Endothelial cell of umbilical vein (primary cell): ENCODE measurements around the gene MPST. TPM values are rescaled to one million over a fixed set of nuclear protein-coding genes. Genes with fewer than 3 reads are reported as not detected.

Experiments used
- BruUV-seq: library from RNA; stranded (reverse); fragments of 400-500 nt; replicated peaks from 2 replicates; lab custom pipeline; 2021; lab: Mats Ljungman, UMichigan
- CTCF ChIA-PET: fragments of 300-600, 350-600 bp; sonication (Branson Sonifier 250); formaldehyde crosslinking; loops from one replicate; lab custom pipeline; 2021; ENCODE audit warnings: antibody characterized with exemption, inconsistent platforms; lab: Charles Lee
- POLR2A ChIA-PET: fragments of 300-600, 350-600 bp; sonication (Branson Sonifier 250); formaldehyde crosslinking; loops from one replicate; lab custom pipeline; 2021; ENCODE audit warnings: antibody characterized with exemption, inconsistent platforms; lab: Charles Lee
- DNase-seq: peaks from one replicate; pipeline ENCODE4 v3.0.0-alpha.2; 2011; ENCODE audit warnings: low read depth, low spot score
- FAIRE-seq: peaks from 2 replicates; lab custom pipeline; 2011; peaks lifted over from hg19 to GRCh38; lab: Jason Lieb, UNC
- H2AFZ ChIP-seq: 2 replicates; pipeline ENCODE4 v1.6.0; 2012; ENCODE audit warnings: low read depth, low read length, control low read depth, inconsistent platforms
- H3K27ac ChIP-seq: 2 replicates; pipeline ENCODE4 v1.5.1; 2011; ENCODE audit warnings: low read depth, mild to moderate bottlenecking, control low read depth, low read length, moderate library complexity; ENCODE audit not compliant: insufficient read depth
- H3K27me3 ChIP-seq, 2 experiments: 2 replicates each; pipeline versions ENCODE4 v1.6.0 to v1.6.1; 2011; ENCODE audit warnings: low read length in 2 of 2, mixed read lengths in 1 of 2; ENCODE audit not compliant: control insufficient read depth in 2 of 2, insufficient read depth in 2 of 2
- H3K36me3 ChIP-seq, 2 experiments: 2 replicates in 1 of 2; 3 replicates in 1 of 2; pipeline ENCODE4 v1.5.1; 2011; ENCODE audit warnings: low read length in 2 of 2, mild to moderate bottlenecking in 1 of 2, moderate library complexity in 1 of 2; ENCODE audit not compliant: control insufficient read depth in 2 of 2, insufficient read depth in 2 of 2; ENCODE audit errors: extremely low read depth in 1 of 2
- H3K4me1 ChIP-seq: 3 replicates; pipeline ENCODE4 v1.5.1; 2011; ENCODE audit warnings: mild to moderate bottlenecking, low read length; ENCODE audit not compliant: control insufficient read depth, insufficient read depth; ENCODE audit errors: extremely low read depth
- H3K4me2 ChIP-seq: 2 replicates; pipeline ENCODE4 v1.6.1; 2011; ENCODE audit warnings: low read length, control low read depth, mixed read lengths; ENCODE audit not compliant: insufficient read depth
- H3K4me3 ChIP-seq, 3 experiments: fragments of 200-600 bp in 1 of 3; sonication (generic), shearing (Covaris generic) in 1 of 3; replicated peaks in 1 of 3; 2 replicates each; pipeline ENCODE4 v1.5.1; 2011 to 2016; ENCODE audit warnings: control low read depth in 3 of 3, low read length in 3 of 3, mild to moderate bottlenecking in 2 of 3, inconsistent platforms in 1 of 3, low read depth in 1 of 3, moderate library complexity in 1 of 3; ENCODE audit not compliant: insufficient read depth in 1 of 3
- H3K79me2 ChIP-seq: 2 replicates; pipeline ENCODE4 v1.6.0; 2012; ENCODE audit warnings: low read length, inconsistent platforms; ENCODE audit not compliant: control insufficient read depth, insufficient read depth
- H3K9ac ChIP-seq: replicated peaks from 2 replicates; pipeline ENCODE3; 2011; ENCODE audit warnings: low read length, control low read depth; ENCODE audit not compliant: insufficient read depth; ENCODE audit errors: extremely low read depth
- H3K9me1 ChIP-seq: replicated peaks from 3 replicates; pipeline ENCODE4 v1.6.0; 2011; ENCODE audit warnings: mild to moderate bottlenecking, low read length; ENCODE audit not compliant: control insufficient read depth, insufficient read depth; ENCODE audit errors: extremely low read depth
- H3K9me3 ChIP-seq: replicated peaks from 2 replicates; pipeline ENCODE4 v1.5.1; 2012; ENCODE audit warnings: low read length, inconsistent platforms; ENCODE audit not compliant: control insufficient read depth, insufficient read depth
- H4K20me1 ChIP-seq: replicated peaks from 2 replicates; pipeline ENCODE3; 2011; ENCODE audit warnings: mild to moderate bottlenecking, low read length; ENCODE audit not compliant: control insufficient read depth, insufficient read depth; ENCODE audit errors: extremely low read depth
- EZH2 ChIP-seq: IDR thresholded peaks from 2 replicates; pipeline ENCODE4 v1.6.1; 2012; ENCODE audit warnings: borderline replicate concordance, low read depth, mild to moderate bottlenecking, moderate library complexity, low read length, inconsistent platforms; ENCODE audit not compliant: severe bottlenecking
- FOS ChIP-seq: IDR thresholded peaks from 2 replicates; pipeline ENCODE4 v1.6.1; 2011; ENCODE audit warnings: mild to moderate bottlenecking, low read length, moderate library complexity, borderline replicate concordance; ENCODE audit not compliant: insufficient read depth
- GATA2 ChIP-seq: IDR thresholded peaks from 2 replicates; pipeline ENCODE4 v1.7.0; 2011; ENCODE audit warnings: low read depth, mild to moderate bottlenecking, moderate library complexity, mixed read lengths, low read length; ENCODE audit not compliant: insufficient read length, insufficient read depth
- JUN ChIP-seq: IDR thresholded peaks from 2 replicates; pipeline ENCODE4 v1.6.1; 2011; ENCODE audit warnings: borderline replicate concordance, low read depth; ENCODE audit not compliant: insufficient read length, insufficient read depth
- MYC ChIP-seq: IDR thresholded peaks from one replicate; pipeline ENCODE4 v1.6.1; 2011; ENCODE audit warnings: mild to moderate bottlenecking, low read depth, low read length
- POLR2A ChIP-seq: IDR thresholded peaks from 2 replicates; pipeline ENCODE4 v1.6.1; 2012; ENCODE audit warnings: low read depth, mild to moderate bottlenecking, control low read depth, low read length
- POLR2AphosphoS5 ChIP-seq: IDR thresholded peaks from 2 replicates; pipeline ENCODE4 v1.6.1; 2012; ENCODE audit warnings: low read depth, mild to moderate bottlenecking, control low read depth, low read length, moderate library complexity; ENCODE audit not compliant: insufficient read depth
- dilution Hi-C: fragments of 300-500 bp; cut with MboI; formaldehyde crosslinking; loops from one replicate; pipeline ENCODE4 v1.15.0; 2019; ENCODE audit warnings: low sequenced_read_pairs; ENCODE audit not compliant: extremely low pct_ligation_motif_present
- intact Hi-C: fragments of 100-400 bp; cut with micrococcal nuclease; formaldehyde crosslinking; loops from one replicate; pipeline ENCODE4 v1.10.0; 2022
- polyA plus RNA-seq, 4 experiments: library from polyadenylated mRNA; depleted of rRNA in 3 of 4; stranded (reverse) in 3 of 4; unstranded in 1 of 4; fragments of >200 nt; gene quantifications; 2 replicates each; pipeline versions ENCODE4 v1.2.1 to v1.2.3, GENCODE V29; 2011 to 2012; ENCODE audit warnings: missing spikeins in 1 of 4
- total RNA-seq: library from RNA; stranded (reverse); gene quantifications from 2 replicates; pipeline ENCODE4 v1.2.3, GENCODE V29; 2021
- TF ChIP-seq, protein P1 (sequence below), 2 donors: IDR thresholded peaks; 1 replicate in 1 of 2; 2 replicates in 1 of 2; pipeline ENCODE4 v1.5.1; 2011; ENCODE audit warnings: low read length in 2 of 2, mild to moderate bottlenecking in 2 of 2, moderate library complexity in 2 of 2, control low read depth in 1 of 2, inconsistent platforms in 1 of 2, low read depth in 1 of 2; ENCODE audit not compliant: insufficient read depth in 1 of 2; ENCODE audit errors: extremely low read depth in 1 of 2
- TF ChIP-seq, protein P2 (sequence below): IDR thresholded peaks from 2 replicates; pipeline ENCODE4 v1.6.1; 2011; ENCODE audit not compliant: insufficient read depth, insufficient read length

Gene MPST
- total and polyA plus RNA-seq, 2 donors (not counting 3 experiments of a cell fraction or from before 2014, with no cell fraction given), result 93.2 to 124 TPM

DNA sequence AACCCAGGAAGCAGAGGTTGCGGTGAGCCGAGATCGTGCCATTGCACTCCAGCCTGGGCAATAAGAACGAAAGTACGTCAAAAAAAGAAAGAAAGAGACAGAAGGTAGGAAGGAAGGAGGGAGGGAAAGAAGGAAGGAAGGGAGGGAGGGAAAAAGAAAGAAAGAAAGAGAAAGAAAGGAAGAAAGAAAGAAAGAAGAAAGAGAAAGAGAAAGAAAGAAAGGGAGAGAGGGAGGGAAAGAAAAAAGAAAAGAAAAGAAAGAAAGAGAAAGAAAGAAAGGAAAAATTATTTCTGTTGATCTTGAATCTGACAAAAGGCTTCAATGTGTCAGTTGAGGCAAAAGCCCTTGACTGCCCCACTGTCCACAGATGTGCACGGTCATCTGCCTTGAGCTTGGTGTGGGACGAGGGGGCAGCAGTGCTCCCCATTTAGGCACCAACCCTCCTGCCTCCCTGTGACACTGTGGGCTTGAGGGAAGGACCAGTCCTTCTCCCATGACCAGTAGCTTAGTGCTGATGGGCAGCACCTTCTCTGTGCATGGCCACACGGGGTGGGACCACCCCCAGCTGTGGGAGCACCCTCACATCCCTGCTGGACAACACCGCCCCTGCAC is 56.4 kb downstream of the MPST start:
- FAIRE-seq (no peak), DNase-seq (no peak)
- H3K4me1 ChIP-seq, result peaks cover 9% of the 10 kb centered on the region
- POLR2A ChIA-PET, result no interaction called here
- H3K9ac ChIP-seq, result no peak overlapping the region
- intact Hi-C loops (no loop called here), dilution Hi-C loops (no loop called here)
- H3K9me1 ChIP-seq, result no peaks in the 10 kb centered on the region
- peaks cover 0 to 6% of the 10 kb centered on the region in 2 experiments for H3K27me3 ChIP-seq
- H3K79me2 ChIP-seq, result no peaks in the 10 kb centered on the region
- no peaks in the 10 kb centered on the region for H3K36me3 ChIP-seq
- H3K9me3 ChIP-seq, result no peaks in the 10 kb centered on the region
- no peak overlapping the region for H3K4me3 ChIP-seq
- no peak overlapping the region for H3K27ac ChIP-seq
- no peak overlapping the region for H2AFZ ChIP-seq
- H4K20me1 ChIP-seq, result no peaks in the 10 kb centered on the region
- CTCF ChIA-PET, result interaction anchor here (1.0 to 2.5 kb wide), 6 partner anchors 12 to 184 kb away, joined by 3 to 10 read pairs (median 6); no protein-coding TSS in a partner anchor
- H3K4me2 ChIP-seq, result no peak overlapping the region
- TF ChIP-seq JUN (no peak), POLR2AphosphoS5 (no peak), EZH2 (no peak), GATA2 (no peak), MYC (no peak), POLR2A (no peak), FOS (no peak)
- TF ChIP-seq, protein P1, sequence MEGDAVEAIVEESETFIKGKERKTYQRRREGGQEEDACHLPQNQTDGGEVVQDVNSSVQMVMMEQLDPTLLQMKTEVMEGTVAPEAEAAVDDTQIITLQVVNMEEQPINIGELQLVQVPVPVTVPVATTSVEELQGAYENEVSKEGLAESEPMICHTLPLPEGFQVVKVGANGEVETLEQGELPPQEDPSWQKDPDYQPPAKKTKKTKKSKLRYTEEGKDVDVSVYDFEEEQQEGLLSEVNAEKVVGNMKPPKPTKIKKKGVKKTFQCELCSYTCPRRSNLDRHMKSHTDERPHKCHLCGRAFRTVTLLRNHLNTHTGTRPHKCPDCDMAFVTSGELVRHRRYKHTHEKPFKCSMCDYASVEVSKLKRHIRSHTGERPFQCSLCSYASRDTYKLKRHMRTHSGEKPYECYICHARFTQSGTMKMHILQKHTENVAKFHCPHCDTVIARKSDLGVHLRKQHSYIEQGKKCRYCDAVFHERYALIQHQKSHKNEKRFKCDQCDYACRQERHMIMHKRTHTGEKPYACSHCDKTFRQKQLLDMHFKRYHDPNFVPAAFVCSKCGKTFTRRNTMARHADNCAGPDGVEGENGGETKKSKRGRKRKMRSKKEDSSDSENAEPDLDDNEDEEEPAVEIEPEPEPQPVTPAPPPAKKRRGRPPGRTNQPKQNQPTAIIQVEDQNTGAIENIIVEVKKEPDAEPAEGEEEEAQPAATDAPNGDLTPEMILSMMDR (IDR thresholded peaks at IDR 0.05; ENCODE audit: extremely low read depth in 1 of 2, insufficient read depth in 1 of 2, low read depth in 1 of 2, low read length in 2 of 2), result no peak
- TF ChIP-seq, protein P2, sequence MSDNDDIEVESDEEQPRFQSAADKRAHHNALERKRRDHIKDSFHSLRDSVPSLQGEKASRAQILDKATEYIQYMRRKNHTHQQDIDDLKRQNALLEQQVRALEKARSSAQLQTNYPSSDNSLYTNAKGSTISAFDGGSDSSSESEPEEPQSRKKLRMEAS, result no peak
- no TSS peak for BruUV-seq
